Measurements from ENCODE around the gene TRPM1.

TRPM1 gene

DNA sequence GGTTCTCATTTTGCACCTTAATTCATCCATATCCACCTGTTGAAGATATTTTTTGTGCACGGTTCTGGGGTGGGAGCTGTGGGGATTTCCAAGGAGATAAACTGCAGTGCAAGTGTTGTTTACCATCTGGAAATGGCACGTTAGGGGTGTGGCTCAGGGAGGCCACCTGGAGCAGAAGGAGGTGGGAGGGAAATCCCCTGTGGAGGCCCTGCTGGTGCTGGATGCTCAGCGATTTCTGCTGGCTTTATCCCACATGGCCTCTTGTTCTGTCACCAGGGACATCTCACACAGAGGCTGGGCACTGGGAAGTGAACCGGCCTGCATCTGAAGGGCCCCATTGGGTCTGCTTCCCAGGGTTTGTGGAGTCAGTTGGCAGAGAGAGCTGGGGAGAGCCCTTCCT, 24.3 kb downstream of the TRPM1 start:
- Histone ChIP-seq H3K27me3 (ENCODE audit: control insufficient read depth, insufficient read depth, low read length, poor library complexity, severe bottlenecking) (peaks cover 3% of the 10 kb centered on the region), H3K36me3 (ENCODE audit: control insufficient read depth, insufficient read depth, low read length) (no peaks in the 10 kb centered on the region), H3K4me1 (ENCODE audit: control insufficient read depth, insufficient read depth, low read length) (peaks cover 21% of the 10 kb centered on the region), H3K27ac (ENCODE audit: insufficient read depth, low read depth, low read length, poor library complexity, severe bottlenecking) (no peak overlapping the region), H3K9me3 (ENCODE audit: control insufficient read depth, low read length) (no peaks in the 10 kb centered on the region), H3K4me3 (ENCODE audit: insufficient read depth, low read depth, low read length) (no peak overlapping the region)
- 40% methylated on average over 4 of the region's 4 CpGs for WGBS, 2 experiments

- H3K9me3 ChIP-seq (ENCODE audit: control insufficient read depth, low read length), result no peaks in the 10 kb centered on the region
- no peaks in the 10 kb centered on the region for H3K36me3 ChIP-seq (ENCODE audit: control insufficient read depth, insufficient read depth, low read length)
- H3K4me3 ChIP-seq (ENCODE audit: insufficient read depth, low read depth, low read length), result no peak overlapping the region
- H3K27ac ChIP-seq (ENCODE audit: insufficient read depth, low read depth, low read length, poor library complexity, severe bottlenecking), result no peak overlapping the region
- H3K27me3 ChIP-seq (ENCODE audit: control insufficient read depth, insufficient read depth, low read length, poor library complexity, severe bottlenecking), result no peaks in the 10 kb centered on the region
- H3K4me1 ChIP-seq (ENCODE audit: control insufficient read depth, insufficient read depth, low read length), result peaks cover 21% of the 10 kb centered on the region
Measured at GRCh38 chr15:31074321-31074720, 27.2 kb downstream of the TRPM1 start.

DNA sequence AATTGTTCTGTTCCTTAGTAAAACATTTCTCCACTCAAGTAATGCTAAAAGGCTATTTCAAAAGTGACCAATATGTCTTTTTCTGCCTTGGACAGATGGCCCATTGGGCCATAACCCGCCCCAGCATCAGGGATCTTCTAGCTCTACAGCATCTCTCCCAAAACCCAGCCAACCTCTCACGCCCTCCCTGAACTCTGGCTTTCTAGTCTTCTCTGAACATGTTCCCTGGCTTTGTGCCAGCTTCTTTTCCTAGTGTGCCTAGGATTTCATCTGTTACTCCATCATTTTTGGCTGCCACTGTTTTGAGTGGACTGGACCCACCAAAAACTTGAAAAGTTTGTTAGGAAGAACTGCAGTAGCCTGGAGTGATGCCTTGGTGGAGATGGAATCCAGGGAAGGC, 30.7 kb downstream of the TRPM1 start:
- Histone ChIP-seq H3K9me3 (ENCODE audit: control insufficient read depth, low read length) (no peaks in the 10 kb centered on the region), H3K4me1 (ENCODE audit: control insufficient read depth, insufficient read depth, low read length) (no peaks in the 10 kb centered on the region), H3K27ac (ENCODE audit: insufficient read depth, low read depth, low read length, poor library complexity, severe bottlenecking) (no peak overlapping the region), H3K4me3 (ENCODE audit: insufficient read depth, low read depth, low read length) (no peak overlapping the region), H3K27me3 (ENCODE audit: control insufficient read depth, insufficient read depth, low read length, poor library complexity, severe bottlenecking) (no peaks in the 10 kb centered on the region), H3K36me3 (ENCODE audit: control insufficient read depth, insufficient read depth, low read length) (no peaks in the 10 kb centered on the region)
- 88 to 93% methylated on average over 2 of the region's 2 CpGs for WGBS, 2 experiments

DNA sequence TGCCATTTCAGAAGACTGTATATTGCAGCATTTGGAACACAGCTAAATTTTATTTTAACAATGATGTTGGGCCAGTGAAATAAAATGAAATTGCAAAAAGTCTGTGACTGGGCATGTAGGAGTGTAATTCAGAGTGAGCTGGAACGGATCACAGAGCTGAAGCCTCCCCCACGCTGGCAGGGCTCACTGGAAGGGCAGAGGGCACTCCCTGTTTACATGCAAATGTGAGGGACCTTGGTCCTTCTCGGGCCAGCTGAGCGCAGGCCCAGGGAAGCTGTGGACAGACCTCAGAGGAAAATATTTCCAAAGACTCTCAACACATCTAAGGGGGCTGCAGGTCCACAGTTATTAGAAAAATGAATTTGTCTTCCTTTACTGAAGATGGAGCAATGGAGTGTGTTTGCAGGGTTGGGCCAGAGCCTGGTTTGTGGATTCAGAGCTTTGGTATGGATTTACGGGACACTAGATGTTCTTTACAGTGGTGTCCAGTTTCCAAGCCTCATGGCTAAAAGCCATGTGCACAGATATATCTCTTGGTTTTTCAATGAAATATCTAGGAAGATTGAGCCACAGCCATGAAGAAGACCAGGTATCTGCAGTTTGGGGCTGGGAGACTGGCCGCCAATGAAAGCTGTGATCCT, 32.0 kb downstream of the TRPM1 start:
- Histone ChIP-seq H3K27me3 (ENCODE audit: control insufficient read depth, insufficient read depth, low read length, poor library complexity, severe bottlenecking) (no peaks in the 10 kb centered on the region), H3K4me3 (ENCODE audit: insufficient read depth, low read depth, low read length) (no peak overlapping the region), H3K9me3 (ENCODE audit: control insufficient read depth, low read length) (no peaks in the 10 kb centered on the region), H3K27ac (ENCODE audit: insufficient read depth, low read depth, low read length, poor library complexity, severe bottlenecking) (no peak overlapping the region), H3K4me1 (ENCODE audit: control insufficient read depth, insufficient read depth, low read length) (no peaks in the 10 kb centered on the region), H3K36me3 (ENCODE audit: control insufficient read depth, insufficient read depth, low read length) (no peaks in the 10 kb centered on the region)
- WGBS, 2 experiments, result 66 to 69% methylated on average over 6 of the region's 6 CpGs

GRCh38 chr15:31067890-31068603, 33.5 kb downstream of the TRPM1 start:
- Histone ChIP-seq H3K36me3 (ENCODE audit: control insufficient read depth, insufficient read depth, low read length) (no peaks in the 10 kb centered on the region), H3K4me1 (ENCODE audit: control insufficient read depth, insufficient read depth, low read length) (no peaks in the 10 kb centered on the region), H3K27me3 (ENCODE audit: control insufficient read depth, insufficient read depth, low read length, poor library complexity, severe bottlenecking) (no peaks in the 10 kb centered on the region), H3K27ac (ENCODE audit: insufficient read depth, low read depth, low read length, poor library complexity, severe bottlenecking) (no peak overlapping the region), H3K9me3 (ENCODE audit: control insufficient read depth, low read length) (no peaks in the 10 kb centered on the region), H3K4me3 (ENCODE audit: insufficient read depth, low read depth, low read length) (no peak overlapping the region)
- WGBS, 2 experiments, result 92 to 93% methylated on average over 11 of the region's 11 CpGs

- Histone ChIP-seq H3K4me3 (ENCODE audit: insufficient read depth, low read depth, low read length) (no peak overlapping the region), H3K9me3 (ENCODE audit: control insufficient read depth, low read length) (no peaks in the 10 kb centered on the region), H3K27me3 (ENCODE audit: control insufficient read depth, insufficient read depth, low read length, poor library complexity, severe bottlenecking) (no peaks in the 10 kb centered on the region), H3K4me1 (ENCODE audit: control insufficient read depth, insufficient read depth, low read length) (no peaks in the 10 kb centered on the region), H3K36me3 (ENCODE audit: control insufficient read depth, insufficient read depth, low read length) (no peaks in the 10 kb centered on the region), H3K27ac (ENCODE audit: insufficient read depth, low read depth, low read length, poor library complexity, severe bottlenecking) (no peak overlapping the region)
- WGBS, 2 experiments, result 97 to 98% methylated on average over 6 of the region's 6 CpGs
Measured at GRCh38 chr15:31065824-31066223, 35.7 kb downstream of the TRPM1 start.

- WGBS, 2 experiments, result 92 to 95% methylated on average over 17 of the region's 17 CpGs
Measured at GRCh38 chr15:31062911-31063310, 38.6 kb downstream of the TRPM1 start.

GRCh38 chr15:31062310-31062847, 39.1 kb downstream of the TRPM1 start:
- WGBS, 2 experiments, result 85 to 94% methylated on average over 4 of the region's 4 CpGs
- Histone ChIP-seq H3K9me3 (ENCODE audit: control insufficient read depth, low read length) (no peaks in the 10 kb centered on the region), H3K4me1 (ENCODE audit: control insufficient read depth, insufficient read depth, low read length) (no peaks in the 10 kb centered on the region), H3K36me3 (ENCODE audit: control insufficient read depth, insufficient read depth, low read length) (no peaks in the 10 kb centered on the region), H3K4me3 (ENCODE audit: insufficient read depth, low read depth, low read length) (no peak overlapping the region), H3K27ac (ENCODE audit: insufficient read depth, low read depth, low read length, poor library complexity, severe bottlenecking) (no peak overlapping the region), H3K27me3 (ENCODE audit: control insufficient read depth, insufficient read depth, low read length, poor library complexity, severe bottlenecking) (no peaks in the 10 kb centered on the region)

More at GRCh38 chr15:31062911-31063310, 38.6 kb downstream of the TRPM1 start:
- Histone ChIP-seq H3K36me3 (ENCODE audit: control insufficient read depth, insufficient read depth, low read length) (no peaks in the 10 kb centered on the region), H3K27ac (ENCODE audit: insufficient read depth, low read depth, low read length, poor library complexity, severe bottlenecking) (no peak overlapping the region), H3K9me3 (ENCODE audit: control insufficient read depth, low read length) (no peaks in the 10 kb centered on the region), H3K4me3 (ENCODE audit: insufficient read depth, low read depth, low read length) (no peak overlapping the region), H3K27me3 (ENCODE audit: control insufficient read depth, insufficient read depth, low read length, poor library complexity, severe bottlenecking) (no peaks in the 10 kb centered on the region), H3K4me1 (ENCODE audit: control insufficient read depth, insufficient read depth, low read length) (no peaks in the 10 kb centered on the region)

GRCh38 chr15:31060429-31061140, 40.9 kb downstream of the TRPM1 start:
- no peak overlapping the region for H3K4me3 ChIP-seq (ENCODE audit: insufficient read depth, low read depth, low read length)
- H3K9me3 ChIP-seq (ENCODE audit: control insufficient read depth, low read length), result no peaks in the 10 kb centered on the region
- no peaks in the 10 kb centered on the region for H3K27me3 ChIP-seq (ENCODE audit: control insufficient read depth, insufficient read depth, low read length, poor library complexity, severe bottlenecking)
- WGBS, 2 experiments, result 94% methylated on average over 15 of the region's 15 CpGs
- H3K4me1 ChIP-seq (ENCODE audit: control insufficient read depth, insufficient read depth, low read length), result no peaks in the 10 kb centered on the region
- no peaks in the 10 kb centered on the region for H3K36me3 ChIP-seq (ENCODE audit: control insufficient read depth, insufficient read depth, low read length)
- no peak overlapping the region for H3K27ac ChIP-seq (ENCODE audit: insufficient read depth, low read depth, low read length, poor library complexity, severe bottlenecking)
